ENCODE measurements around the gene PPP1R13B. TPM values are rescaled to one million over a fixed set of nuclear protein-coding genes. Genes with fewer than 3 reads are reported as not detected.

PPP1R13B gene
- total RNA-seq, 1 experiment from 2014 or later = 26.5 TPM

DNA sequence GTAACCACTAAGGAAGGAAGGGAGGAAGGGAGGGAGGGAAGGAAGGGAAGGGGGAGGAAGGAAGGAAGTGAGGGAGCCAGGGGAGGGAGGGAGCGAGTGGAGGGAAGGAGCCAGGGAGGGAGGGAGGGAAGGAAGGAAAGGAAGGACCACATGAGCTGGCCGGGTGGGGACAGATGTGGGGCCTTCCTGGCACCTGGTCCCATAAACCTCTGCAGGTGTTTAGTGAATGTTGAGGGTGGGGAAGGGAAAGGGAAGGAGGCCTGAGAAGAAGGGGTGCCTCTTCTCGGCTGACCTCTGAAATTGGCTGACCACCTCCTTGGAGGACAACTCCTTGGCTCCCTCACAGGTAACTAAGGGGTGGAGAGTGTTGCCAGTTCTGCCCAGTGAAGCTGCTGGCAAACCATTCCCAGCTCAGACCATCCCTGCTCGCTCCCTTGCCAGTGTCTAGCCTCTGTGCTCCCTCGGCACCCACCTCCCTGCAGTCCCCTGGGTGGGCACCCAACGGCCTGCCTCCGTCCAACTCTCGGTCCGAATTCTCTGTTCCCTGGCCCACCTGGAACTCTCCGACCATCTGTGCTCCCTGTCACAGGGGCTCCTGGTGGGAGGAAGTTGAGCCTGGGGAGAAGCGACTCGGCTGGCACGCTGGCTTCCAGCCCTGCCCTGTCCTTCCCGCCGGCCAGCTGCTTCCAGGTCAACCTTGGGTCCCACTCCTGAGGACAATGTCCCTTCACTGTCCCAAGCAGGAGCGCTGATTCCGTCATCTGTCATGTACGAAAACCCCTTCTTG, 12.2 kb upstream of the PPP1R13B start:
- DNase-seq = no peak
- peaks cover 20% of the 10 kb centered on the region for H3K4me1 ChIP-seq (replicated peaks; ENCODE audit: insufficient read depth)
- no peaks in the 10 kb centered on the region for H4K20me1 ChIP-seq (ENCODE audit: insufficient read depth)
- ChIA-PET POLR2A (ENCODE audit: unreplicated experiment) (interaction anchor here (0.5 kb wide), 1 partner anchor 29 kb away, joined by 4 read pairs; no protein-coding TSS in a partner anchor), CTCF (no interaction called here)
- intact Hi-C loops (cut with micrococcal nuclease; ENCODE audit: unreplicated experiment) = no loop called here
- H3K36me3 ChIP-seq (ENCODE audit: low read depth) = no peaks in the 10 kb centered on the region
- H3K79me2 ChIP-seq (ENCODE audit: low read depth) = no peaks in the 10 kb centered on the region
- BruUV-seq (replicated peaks) = no TSS peak
- TF ChIP-seq CTCF (conservative IDR thresholded peaks at IDR 0.05) (no peak), EZH2 (IDR thresholded peaks at IDR 0.05; ENCODE audit: low read depth) (no peak)
- H3K9me2 ChIP-seq (ENCODE audit: insufficient read depth) = no peaks in the 10 kb centered on the region
- H3K27ac ChIP-seq = no peak overlapping the region
- H3K9me3 ChIP-seq (ENCODE audit: insufficient read depth, low read depth) = no peaks in the 10 kb centered on the region
- H3K27me3 ChIP-seq (ENCODE audit: insufficient read depth, low read depth) = no peaks in the 10 kb centered on the region
- no peak overlapping the region for H3K4me3 ChIP-seq
- H2AFZ ChIP-seq = no peak overlapping the region
- H3K4me2 ChIP-seq = no peak overlapping the region
- H3F3A ChIP-seq (ENCODE audit: insufficient read depth, low read depth) = peaks cover 10% of the 10 kb centered on the region; the same call in 1 of the 2 replicates

DNA sequence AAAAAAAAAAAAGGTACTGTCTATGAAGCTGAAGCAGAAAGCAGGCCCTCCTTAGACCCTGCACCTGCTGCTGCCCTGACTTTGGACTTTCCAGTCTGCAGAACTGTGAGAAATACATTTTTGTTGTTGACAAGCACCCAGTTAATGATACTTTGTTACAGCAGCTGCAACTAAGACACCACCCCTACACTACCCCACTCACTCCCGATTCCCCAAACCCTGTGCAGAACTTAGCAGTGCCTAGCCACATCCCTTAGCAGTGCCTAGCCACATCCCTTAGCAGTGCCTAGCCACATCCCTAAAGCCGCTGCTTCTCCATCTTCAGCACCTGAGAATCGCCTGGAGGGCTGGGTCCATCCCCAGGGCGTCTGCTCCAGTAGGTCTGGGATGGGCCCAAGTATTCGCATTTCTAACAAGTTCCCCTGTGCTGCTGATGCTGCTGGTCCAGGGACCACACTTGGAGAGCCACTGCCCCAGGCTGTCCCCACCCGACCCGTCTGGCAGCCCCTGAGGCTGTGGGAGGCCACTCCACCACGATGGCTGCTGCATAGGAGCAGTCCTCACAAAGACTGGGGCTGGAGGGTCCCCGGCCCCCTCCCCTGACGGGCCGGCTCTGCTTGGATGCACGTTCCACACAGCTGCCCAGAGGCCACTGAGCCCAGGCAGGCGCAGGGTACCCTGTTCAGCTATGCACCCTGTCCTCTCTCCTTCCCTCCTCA, 10.8 kb upstream of the PPP1R13B start:
- no peak for DNase-seq
- no peaks in the 10 kb centered on the region for H3K36me3 ChIP-seq (ENCODE audit: low read depth)
- no peaks in the 10 kb centered on the region for H4K20me1 ChIP-seq (ENCODE audit: insufficient read depth)
- no peaks in the 10 kb centered on the region for H3K9me3 ChIP-seq (ENCODE audit: insufficient read depth, low read depth)
- no peaks in the 10 kb centered on the region for H3K27me3 ChIP-seq (ENCODE audit: insufficient read depth, low read depth)
- TF ChIP-seq EZH2 (IDR thresholded peaks at IDR 0.05; ENCODE audit: low read depth) = no peak
- no peak for TF ChIP-seq CTCF (conservative IDR thresholded peaks at IDR 0.05)
- no peak overlapping the region for H3K4me3 ChIP-seq
- H3K4me2 ChIP-seq = no peak overlapping the region
- H2AFZ ChIP-seq = no peak overlapping the region
- H3K27ac ChIP-seq = no peak overlapping the region
- no TSS peak for BruUV-seq (replicated peaks)
- peaks cover 34% of the 10 kb centered on the region for H3K4me1 ChIP-seq (replicated peaks; ENCODE audit: insufficient read depth)
- peaks cover 16% of the 10 kb centered on the region; the same call in 1 of the 2 replicates for H3F3A ChIP-seq (ENCODE audit: insufficient read depth, low read depth)
- intact Hi-C loops (cut with micrococcal nuclease; ENCODE audit: unreplicated experiment) = no loop called here
- ChIA-PET CTCF (interaction anchor here (0.7 kb wide), 1 partner anchor 20 kb away, joined by 4 read pairs; no protein-coding TSS in a partner anchor), POLR2A (ENCODE audit: unreplicated experiment) (no interaction called here)
- H3K9me2 ChIP-seq (ENCODE audit: insufficient read depth) = no peaks in the 10 kb centered on the region
- H3K79me2 ChIP-seq (ENCODE audit: low read depth) = no peaks in the 10 kb centered on the region

GRCh38 chr14:103857256-103857655, 9.9 kb upstream of the PPP1R13B start:
- intact Hi-C loops (cut with micrococcal nuclease; ENCODE audit: unreplicated experiment) = no loop called here
- POLR2A ChIA-PET (ENCODE audit: unreplicated experiment) = no interaction called here
- peaks cover 16% of the 10 kb centered on the region; the same call in 1 of the 2 replicates for H3F3A ChIP-seq (ENCODE audit: insufficient read depth, low read depth)
- no peak overlapping the region for H3K4me2 ChIP-seq
- no peaks in the 10 kb centered on the region for H3K9me3 ChIP-seq (ENCODE audit: insufficient read depth, low read depth)
- no peaks in the 10 kb centered on the region for H3K27me3 ChIP-seq (ENCODE audit: insufficient read depth, low read depth)
- H2AFZ ChIP-seq = no peak overlapping the region
- no peaks in the 10 kb centered on the region for H4K20me1 ChIP-seq (ENCODE audit: insufficient read depth)
- TF ChIP-seq EZH2 (IDR thresholded peaks at IDR 0.05; ENCODE audit: low read depth) (no peak), CTCF (conservative IDR thresholded peaks at IDR 0.05) (no peak)
- no peak for DNase-seq
- H3K4me3 ChIP-seq = no peak overlapping the region
- H3K27ac ChIP-seq = no peak overlapping the region
- H3K4me1 ChIP-seq (replicated peaks; ENCODE audit: insufficient read depth) = peaks cover 34% of the 10 kb centered on the region
- BruUV-seq (replicated peaks) = no TSS peak
- H3K79me2 ChIP-seq (ENCODE audit: low read depth) = no peaks in the 10 kb centered on the region
- CTCF ChIA-PET = interaction anchor here (0.7 kb wide), 1 partner anchor 21 kb away, joined by 4 read pairs; no protein-coding TSS in a partner anchor
- H3K9me2 ChIP-seq (ENCODE audit: insufficient read depth) = no peaks in the 10 kb centered on the region
- no peaks in the 10 kb centered on the region for H3K36me3 ChIP-seq (ENCODE audit: low read depth)

All from PC-9 (cell line).